Esophagus (tissue), 2 donors: ENCODE data around the gene OSTF1. TPM values are rescaled to one million over a fixed set of nuclear protein-coding genes. Genes with fewer than 3 reads are reported as not detected.

ENCODE experiments used
- H3K27ac ChIP-seq, 2 donors: one replicate each; pipeline ENCODE4 v1.5.1; 2013; ENCODE audit warnings: low read depth in 2 of 2, mild to moderate bottlenecking in 2 of 2, inconsistent platforms in 1 of 2, low read length in 1 of 2, moderate library complexity in 1 of 2
- H3K27me3 ChIP-seq, 2 donors: one replicate each; pipeline ENCODE4 v1.6.1; 2013; ENCODE audit warnings: low read length in 2 of 2, control low read depth in 1 of 2, mild to moderate bottlenecking in 1 of 2; ENCODE audit not compliant: insufficient read depth in 2 of 2, control insufficient read depth in 1 of 2
- H3K36me3 ChIP-seq, 2 donors: one replicate each; pipeline ENCODE4 v1.6.1; 2013; ENCODE audit warnings: low read length in 1 of 2; ENCODE audit not compliant: control insufficient read depth in 2 of 2, insufficient read depth in 2 of 2
- H3K4me1 ChIP-seq, 2 donors: one replicate each; pipeline ENCODE4 v1.6.1; 2013; ENCODE audit warnings: low read length in 1 of 2; ENCODE audit not compliant: control insufficient read depth in 2 of 2, insufficient read depth in 2 of 2
- H3K4me3 ChIP-seq, 2 donors: one replicate each; pipeline ENCODE4 v1.5.1; 2013; ENCODE audit warnings: low read length in 2 of 2, mild to moderate bottlenecking in 2 of 2, low read depth in 1 of 2, moderate library complexity in 1 of 2
- H3K9me3 ChIP-seq, 2 donors: one replicate each; pipeline ENCODE4 v1.6.1; 2013; ENCODE audit warnings: mild to moderate bottlenecking in 2 of 2, low read depth in 1 of 2, low read length in 1 of 2, moderate library complexity in 1 of 2; ENCODE audit not compliant: control insufficient read depth in 2 of 2, insufficient read depth in 1 of 2
- WGBS, 2 donors: extraction: QIAGEN DNeasy Blood & Tissue Kit; methylation state at CpG; one replicate each; pipeline ENCODE4 v1.1.7; 2013; 5-methylcytosine and 5-hydroxymethylcytosine counted together
- polyA plus RNA-seq, 2 donors: library from polyadenylated mRNA; stranded (reverse); fragments of 200-250 nt; gene quantifications; one replicate each; pipeline ENCODE4 v1.2.3, GENCODE V29; 2013
- donor health status: healthy with polysubstance abuse.
- donor health status: Bipolar disorder and iron deficiency.

Gene OSTF1
- 100 to 1,000 TPM in 1 of 2 donors, 10 to 100 TPM in 1; 99.6 to 127 TPM for polyA plus RNA-seq

- peak within 1 kb of the TSS; percentile 75 to 84 for H3K4me3 ChIP-seq
- H3K27ac ChIP-seq, result peak within 1 kb of the TSS; percentile 99
- H3K36me3 ChIP-seq, result no peaks in the 10 kb centered on the region
- 0% methylated on average over 83 to 93 of the region's 93 CpGs for WGBS, 2 donors
- peaks cover 2 to 4% of the 10 kb centered on the region in 2 donors for H3K4me1 ChIP-seq
- H3K9me3 ChIP-seq, result no peaks in the 10 kb centered on the region
- no peaks in the 10 kb centered on the region for H3K27me3 ChIP-seq
Observed at GRCh38 chr9:75087824-75088645, at the start of gene OSTF1, which contains the start of gene NMRK1. TSS of gene OSTF1 (plus strand) at chr9:75088514. CDS start at chr9:75088693, 179 bp downstream. TSS of gene NMRK1 (minus strand) at chr9:75088155. CDS start at chr9:75083115, 5,040 bp downstream.

GRCh38 chr9:75039009-75039408 lies 49.3 kb upstream of the OSTF1 start:
- 55 to 58% methylated on average over 3 of the region's 3 CpGs for WGBS, 2 donors
- Histone ChIP-seq H3K36me3 (no peaks in the 10 kb centered on the region), H3K27me3 (no peaks in the 10 kb centered on the region), H3K9me3 (no peaks in the 10 kb centered on the region), H3K4me1 (no peaks in the 10 kb centered on the region), H3K4me3 (no peak overlapping the region), H3K27ac (no peak overlapping the region)

- H3K27ac ChIP-seq, result no peak overlapping the region
- H3K4me3 ChIP-seq, result no peak overlapping the region
- no peaks in the 10 kb centered on the region for H3K9me3 ChIP-seq
- H3K36me3 ChIP-seq, result no peaks in the 10 kb centered on the region
- no peaks in the 10 kb centered on the region for H3K27me3 ChIP-seq
- no peaks in the 10 kb centered on the region for H3K4me1 ChIP-seq
- 81 to 82% methylated on average over 3 of the region's 3 CpGs for WGBS, 2 donors
Observed at GRCh38 chr9:75039801-75040200, 48.5 kb upstream of the OSTF1 start.

- no peaks in the 10 kb centered on the region for H3K27me3 ChIP-seq
- H3K9me3 ChIP-seq, result no peaks in the 10 kb centered on the region
- H3K36me3 ChIP-seq, result no peaks in the 10 kb centered on the region
- no peak overlapping the region for H3K27ac ChIP-seq
- H3K4me1 ChIP-seq, result no peaks in the 10 kb centered on the region
- no peak overlapping the region for H3K4me3 ChIP-seq
- 43 to 55% methylated on average over 1 of the region's 1 CpG for WGBS, 2 donors
Observed at GRCh38 chr9:75041041-75041440, 47.3 kb upstream of the OSTF1 start.

- no peak overlapping the region for H3K4me3 ChIP-seq
- no peaks in the 10 kb centered on the region for H3K9me3 ChIP-seq
- H3K27ac ChIP-seq, result no peak overlapping the region
- no peaks in the 10 kb centered on the region for H3K36me3 ChIP-seq
- WGBS, 2 donors, result 88 to 94% methylated on average over 3 of the region's 3 CpGs
- H3K27me3 ChIP-seq, result no peaks in the 10 kb centered on the region
- no peaks in the 10 kb centered on the region for H3K4me1 ChIP-seq
Observed at GRCh38 chr9:75046725-75047345, 41.5 kb upstream of the OSTF1 start.

GRCh38 chr9:75047506-75047905 lies 40.8 kb upstream of the OSTF1 start:
- H3K4me3 ChIP-seq, result no peak overlapping the region
- H3K9me3 ChIP-seq, result no peaks in the 10 kb centered on the region
- H3K4me1 ChIP-seq, result no peaks in the 10 kb centered on the region
- no peak overlapping the region for H3K27ac ChIP-seq
- 47 to 50% methylated on average over 2 of the region's 2 CpGs for WGBS, 2 donors
- H3K27me3 ChIP-seq, result no peaks in the 10 kb centered on the region
- H3K36me3 ChIP-seq, result no peaks in the 10 kb centered on the region

GRCh38 chr9:75051285-75051684 lies 37.0 kb upstream of the OSTF1 start:
- Histone ChIP-seq H3K9me3 (no peaks in the 10 kb centered on the region), H3K4me3 (no peak overlapping the region), H3K4me1 (no peaks in the 10 kb centered on the region), H3K36me3 (no peaks in the 10 kb centered on the region), H3K27me3 (no peaks in the 10 kb centered on the region), H3K27ac (no peak overlapping the region)

- no peaks in the 10 kb centered on the region for H3K4me1 ChIP-seq
- no peaks in the 10 kb centered on the region for H3K9me3 ChIP-seq
- H3K36me3 ChIP-seq, result no peaks in the 10 kb centered on the region
- H3K27me3 ChIP-seq, result no peaks in the 10 kb centered on the region
- 96 to 98% methylated on average over 1 of the region's 1 CpG for WGBS, 2 donors
- H3K27ac ChIP-seq, result no peak overlapping the region
- H3K4me3 ChIP-seq, result no peak overlapping the region
Observed at GRCh38 chr9:75053869-75054268, 34.4 kb upstream of the OSTF1 start.

- Histone ChIP-seq H3K27ac (no peak overlapping the region), H3K36me3 (no peaks in the 10 kb centered on the region), H3K27me3 (no peaks in the 10 kb centered on the region), H3K9me3 (no peaks in the 10 kb centered on the region), H3K4me3 (no peak overlapping the region), H3K4me1 (no peaks in the 10 kb centered on the region)
- 79 to 84% methylated on average over 5 of the region's 5 CpGs for WGBS, 2 donors
Observed at GRCh38 chr9:75054368-75055001, 33.8 kb upstream of the OSTF1 start.
